ENCODE data around the gene TMEM121.

DNA sequence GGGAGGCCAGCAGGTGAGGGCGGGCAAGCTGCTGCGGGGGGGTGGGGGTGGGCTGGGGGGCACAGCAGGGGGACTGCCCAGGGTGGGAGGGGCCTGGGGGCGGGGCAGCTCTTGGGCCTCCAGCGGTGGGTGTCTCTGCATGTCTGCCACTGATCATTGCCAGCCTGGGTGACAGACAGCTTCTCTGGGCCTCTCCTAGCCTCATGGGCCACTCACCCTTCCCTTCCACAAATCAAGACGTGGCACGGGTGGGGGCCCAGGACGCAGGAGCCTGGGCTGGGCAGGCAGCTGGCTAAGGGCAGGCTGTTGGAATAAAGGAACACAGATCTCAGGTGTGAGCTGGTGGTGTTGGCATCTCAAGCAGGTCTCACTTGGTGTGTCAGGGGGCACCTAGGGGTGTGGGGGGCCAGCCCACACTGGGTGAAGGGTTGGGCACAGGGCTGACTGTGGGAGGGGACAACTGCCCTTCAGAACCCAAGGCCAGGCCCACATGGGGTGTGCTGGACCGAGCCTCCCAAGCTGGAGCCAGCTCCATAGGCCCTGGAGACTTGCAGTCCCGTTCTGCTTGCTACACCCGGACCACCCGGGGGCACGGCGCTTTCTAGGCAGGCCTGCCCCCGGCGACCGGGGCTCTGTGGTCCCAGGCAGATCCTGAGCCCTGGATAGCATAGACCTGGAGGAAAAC, 32.3 kb upstream of the TMEM121 start:
- no peak for TF ChIP-seq POLR2AphosphoS5 (IDR thresholded peaks at IDR 0.05; ENCODE audit: insufficient read depth in 1 of 2, low read depth in 1 of 2)
- TF ChIP-seq, protein P1, sequence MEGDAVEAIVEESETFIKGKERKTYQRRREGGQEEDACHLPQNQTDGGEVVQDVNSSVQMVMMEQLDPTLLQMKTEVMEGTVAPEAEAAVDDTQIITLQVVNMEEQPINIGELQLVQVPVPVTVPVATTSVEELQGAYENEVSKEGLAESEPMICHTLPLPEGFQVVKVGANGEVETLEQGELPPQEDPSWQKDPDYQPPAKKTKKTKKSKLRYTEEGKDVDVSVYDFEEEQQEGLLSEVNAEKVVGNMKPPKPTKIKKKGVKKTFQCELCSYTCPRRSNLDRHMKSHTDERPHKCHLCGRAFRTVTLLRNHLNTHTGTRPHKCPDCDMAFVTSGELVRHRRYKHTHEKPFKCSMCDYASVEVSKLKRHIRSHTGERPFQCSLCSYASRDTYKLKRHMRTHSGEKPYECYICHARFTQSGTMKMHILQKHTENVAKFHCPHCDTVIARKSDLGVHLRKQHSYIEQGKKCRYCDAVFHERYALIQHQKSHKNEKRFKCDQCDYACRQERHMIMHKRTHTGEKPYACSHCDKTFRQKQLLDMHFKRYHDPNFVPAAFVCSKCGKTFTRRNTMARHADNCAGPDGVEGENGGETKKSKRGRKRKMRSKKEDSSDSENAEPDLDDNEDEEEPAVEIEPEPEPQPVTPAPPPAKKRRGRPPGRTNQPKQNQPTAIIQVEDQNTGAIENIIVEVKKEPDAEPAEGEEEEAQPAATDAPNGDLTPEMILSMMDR (IDR thresholded peaks at IDR 0.05): no peak
- TF ChIP-seq POLR2A (IDR thresholded peaks at IDR 0.05): no peak
